Body of pancreas (tissue), 4 donors: ENCODE results near the gene CEACAM6. TPM values are rescaled to one million over a fixed set of nuclear protein-coding genes. Genes with fewer than 3 reads are reported as not detected.
"Not testable (repeated sequence)": the region's sequence is repeated elsewhere in the genome, so short reads cannot be mapped to it uniquely, and the experiment has no call there.

Experiments
- ATAC-seq: fragments of 150-250 bp; one replicate; pipeline ENCODE4 v1.9.1; 2016
- DNase-seq, 4 donors: peaks; one replicate each; pipeline ENCODE4 v3.0.0-alpha.2; 2019
- H3K27ac ChIP-seq, 4 donors: fragments of 200-600 bp; sonication (generic); 1 replicate in 3 of 4; 2 replicates in 1 of 4; pipeline versions ENCODE4 v1.5.1 to v1.6.1; 2016 to 2019; ENCODE audit warnings: mild to moderate bottlenecking in 1 of 4, mixed read lengths in 1 of 4, moderate library complexity in 1 of 4
- H3K27me3 ChIP-seq, 2 donors: fragments of 200-600 bp; sonication (generic); one replicate each; pipeline ENCODE4 v1.6.0; 2016; ENCODE audit warnings: mild to moderate bottlenecking in 1 of 2
- H3K36me3 ChIP-seq, 2 donors: fragments of 200-600 bp; sonication (generic); replicated peaks in 1 of 2; 2 replicates each; pipeline ENCODE4 v1.5.1; 2016; ENCODE audit warnings: low read depth in 2 of 2; ENCODE audit not compliant: insufficient read depth in 1 of 2
- H3K4me1 ChIP-seq: fragments of 200-600 bp; sonication (generic); one replicate; pipeline ENCODE4 v1.6.0; 2016
- H3K4me3 ChIP-seq, 2 donors: fragments of 200-600 bp; sonication (generic); 1 replicate in 1 of 2; 2 replicates in 1 of 2; pipeline ENCODE4 v1.5.1; 2016 to 2019
- H3K9me3 ChIP-seq, 3 donors: fragments of 200-600 bp; sonication (generic); 1 replicate in 2 of 3; 2 replicates in 1 of 3; pipeline ENCODE4 v1.5.1; 2016
- POLR2A ChIP-seq, 3 donors: fragments of 450-650 bp; IDR thresholded peaks; one replicate each; pipeline ENCODE4 v1.6.1; 2016; ENCODE audit warnings: antibody characterized with exemption in 3 of 3, mild to moderate bottlenecking in 2 of 3
- WGBS, 2 donors: methylation state at CpG; one replicate each; pipeline ENCODE4 v1.1.5; 2017; 5-methylcytosine and 5-hydroxymethylcytosine counted together
- intact Hi-C: fragments of 100-400 bp; cut with DNase I; formaldehyde crosslinking; loops from one replicate; pipeline ENCODE4 v1.15.1; 2023
- total RNA-seq, 2 donors: library from RNA; depleted of rRNA; stranded (reverse); fragments of >200 nt; gene quantifications; one replicate each; pipeline ENCODE4 v1.1.0, GENCODE V29; 2016
- TF ChIP-seq, protein P1 (sequence below), 7 experiments: fragments of 450-650 bp in 4 of 7; fragments of 200-600 bp in 3 of 7; sonication (generic) in 3 of 7; IDR thresholded peaks; one replicate each; pipeline ENCODE4 v1.5.1; 2016 to 2019; ENCODE audit warnings: antibody characterized with exemption in 7 of 7

The CEACAM6 gene
- total RNA-seq, 2 donors from 2014 or later: 3.0 to 27.0 TPM

DNA sequence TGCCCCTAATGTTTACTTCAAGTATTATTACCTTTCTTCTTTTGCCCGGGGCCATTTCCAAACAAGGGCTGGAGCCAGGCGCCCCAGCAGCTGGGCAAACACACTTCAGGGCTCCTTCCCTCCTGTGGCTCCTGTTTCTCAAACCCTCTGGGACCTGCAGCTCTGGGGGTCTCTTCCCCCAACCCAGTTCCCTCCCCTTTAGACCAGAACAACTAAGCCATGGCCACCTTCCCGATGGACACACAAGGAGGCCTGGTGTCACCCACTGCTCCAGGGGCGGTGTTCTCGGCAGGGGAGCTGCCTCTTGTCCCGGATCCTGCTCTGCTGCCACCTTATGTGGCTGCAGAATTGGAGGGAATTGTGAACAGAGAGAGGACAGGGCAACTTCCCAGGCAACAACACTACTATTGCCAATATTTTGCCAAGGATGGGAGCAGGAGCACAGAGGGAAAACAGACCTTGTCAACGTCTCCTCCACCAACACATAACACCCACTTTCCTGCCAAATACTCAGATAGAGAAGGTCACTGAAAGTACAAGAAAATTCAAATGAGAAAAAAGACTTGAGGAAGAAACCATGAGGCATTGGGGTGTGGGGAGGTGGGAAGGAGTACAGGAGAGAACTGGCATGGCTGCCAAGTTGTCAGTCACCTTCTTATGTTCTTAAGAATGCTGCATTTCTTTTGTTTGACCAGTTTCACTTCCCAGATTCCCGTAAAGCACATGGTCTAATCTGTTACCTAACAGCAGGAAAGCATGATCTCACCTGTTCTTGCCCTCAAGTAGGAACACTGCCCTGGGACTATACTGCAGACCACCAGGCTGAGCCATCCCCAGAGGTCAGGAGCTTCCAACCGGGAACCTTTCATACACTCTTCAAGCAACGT is 4.8 kb upstream of the CEACAM6 start:
- H3K4me3 ChIP-seq, H3K27me3 ChIP-seq, intact Hi-C loops, H3K36me3 ChIP-seq, H3K9me3 ChIP-seq: not testable (repeated sequence)
- TF ChIP-seq POLR2A (IDR thresholded peaks at IDR 0.05): peak in 2 of 3 donors; percentile 52 to 71
- TF ChIP-seq, protein P1, sequence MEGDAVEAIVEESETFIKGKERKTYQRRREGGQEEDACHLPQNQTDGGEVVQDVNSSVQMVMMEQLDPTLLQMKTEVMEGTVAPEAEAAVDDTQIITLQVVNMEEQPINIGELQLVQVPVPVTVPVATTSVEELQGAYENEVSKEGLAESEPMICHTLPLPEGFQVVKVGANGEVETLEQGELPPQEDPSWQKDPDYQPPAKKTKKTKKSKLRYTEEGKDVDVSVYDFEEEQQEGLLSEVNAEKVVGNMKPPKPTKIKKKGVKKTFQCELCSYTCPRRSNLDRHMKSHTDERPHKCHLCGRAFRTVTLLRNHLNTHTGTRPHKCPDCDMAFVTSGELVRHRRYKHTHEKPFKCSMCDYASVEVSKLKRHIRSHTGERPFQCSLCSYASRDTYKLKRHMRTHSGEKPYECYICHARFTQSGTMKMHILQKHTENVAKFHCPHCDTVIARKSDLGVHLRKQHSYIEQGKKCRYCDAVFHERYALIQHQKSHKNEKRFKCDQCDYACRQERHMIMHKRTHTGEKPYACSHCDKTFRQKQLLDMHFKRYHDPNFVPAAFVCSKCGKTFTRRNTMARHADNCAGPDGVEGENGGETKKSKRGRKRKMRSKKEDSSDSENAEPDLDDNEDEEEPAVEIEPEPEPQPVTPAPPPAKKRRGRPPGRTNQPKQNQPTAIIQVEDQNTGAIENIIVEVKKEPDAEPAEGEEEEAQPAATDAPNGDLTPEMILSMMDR (IDR thresholded peaks at IDR 0.05): peak in 1 of 7 experiments; percentile 1
- DNase-seq (peak; percentile 81 to 91 (median 90)), ATAC-seq (peak; percentile 86)
- Histone ChIP-seq H3K27ac (peak overlapping the region; percentile 90 to 96 (median 94)), H3K4me1 (peaks cover 39% of the 10 kb centered on the region)
- WGBS, 2 donors: 15 to 18% methylated on average over 4 to 9 of the region's 10 CpGs

DNA sequence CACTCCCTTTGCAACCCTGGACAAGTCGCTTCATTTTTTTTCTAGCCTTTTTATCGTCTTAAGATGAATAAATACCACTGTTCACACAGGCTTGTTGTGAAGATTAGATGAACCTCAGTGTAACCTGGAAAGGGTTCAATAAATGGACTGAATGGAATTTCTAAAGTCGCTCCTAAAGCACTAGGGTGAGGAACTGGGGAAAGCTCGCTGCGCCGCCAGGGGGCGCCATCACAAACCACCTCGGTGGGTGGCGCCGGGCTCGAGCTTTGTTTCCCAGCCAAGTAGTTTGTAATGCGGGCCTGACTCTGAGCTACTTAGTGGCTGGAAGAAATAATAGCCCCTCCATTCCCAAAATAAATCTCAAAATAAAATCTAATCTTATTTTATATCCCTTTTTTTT is 2.2 kb upstream of the CEACAM6 start:
- intact Hi-C loops: no loop called here

DNA sequence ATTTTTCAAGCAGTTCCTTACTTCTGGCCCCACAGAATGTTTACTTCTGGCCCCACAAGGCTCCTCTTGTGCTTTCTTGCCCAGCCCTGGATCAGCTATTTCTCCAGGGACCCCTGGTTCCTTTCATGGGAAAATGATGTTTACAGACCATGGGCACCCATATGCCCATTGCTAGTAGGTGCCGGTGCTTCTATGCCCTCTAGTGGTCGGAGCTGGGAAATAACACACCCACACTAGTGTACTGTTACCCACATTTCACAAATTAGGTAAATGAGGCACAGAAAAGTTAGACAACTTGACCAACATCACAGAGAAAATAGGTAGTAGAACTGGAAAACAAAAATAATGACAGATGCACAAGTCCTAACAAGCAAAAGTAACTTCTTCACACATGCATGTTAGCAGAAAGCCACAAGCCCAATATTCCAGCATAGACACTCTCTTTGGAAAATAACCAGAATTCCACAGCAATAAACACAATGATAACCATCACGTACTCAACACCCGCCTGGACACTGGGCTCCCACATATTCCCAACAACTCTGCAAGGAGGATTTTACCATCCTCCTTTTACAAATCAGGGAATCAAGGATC is 1.3 kb upstream of the CEACAM6 start:
- H3K27ac ChIP-seq: no peak overlapping the region
- peak; percentile 39 for ATAC-seq
- DNase-seq: peak; percentile 70 to 80 (median 70)
- no peaks in the 10 kb centered on the region for H3K36me3 ChIP-seq
- no peak overlapping the region for H3K4me3 ChIP-seq
- H3K9me3 ChIP-seq: no peaks in the 10 kb centered on the region
- intact Hi-C loops: no loop called here
- TF ChIP-seq, protein P1 (IDR thresholded peaks at IDR 0.05): peak; percentile 56 to 73 (median 61)
- TF ChIP-seq POLR2A (IDR thresholded peaks at IDR 0.05): no peak
- H3K4me1 ChIP-seq: peaks cover 31% of the 10 kb centered on the region
- 6 to 8% methylated on average over 4 of the region's 4 CpGs for WGBS, 2 donors
- no peaks in the 10 kb centered on the region for H3K27me3 ChIP-seq

More for the DNA sequence above, 2.2 kb upstream of the CEACAM6 start:
- peaks cover 39% of the 10 kb centered on the region for H3K4me1 ChIP-seq
- 5 to 6% methylated on average over 12 of the region's 12 CpGs for WGBS, 2 donors
- no peak overlapping the region for H3K27ac ChIP-seq
- TF ChIP-seq, protein P1 (IDR thresholded peaks at IDR 0.05): peak; percentile 54 to 78 (median 61)
- TF ChIP-seq POLR2A (IDR thresholded peaks at IDR 0.05): no peak
- H3K4me3 ChIP-seq: no peak overlapping the region
- DNase-seq (peak; percentile 64 to 75 (median 72)), ATAC-seq (peak; percentile 31)
- no peaks in the 10 kb centered on the region for H3K9me3 ChIP-seq
- no peaks in the 10 kb centered on the region for H3K27me3 ChIP-seq
- no peaks in the 10 kb centered on the region for H3K36me3 ChIP-seq

DNA sequence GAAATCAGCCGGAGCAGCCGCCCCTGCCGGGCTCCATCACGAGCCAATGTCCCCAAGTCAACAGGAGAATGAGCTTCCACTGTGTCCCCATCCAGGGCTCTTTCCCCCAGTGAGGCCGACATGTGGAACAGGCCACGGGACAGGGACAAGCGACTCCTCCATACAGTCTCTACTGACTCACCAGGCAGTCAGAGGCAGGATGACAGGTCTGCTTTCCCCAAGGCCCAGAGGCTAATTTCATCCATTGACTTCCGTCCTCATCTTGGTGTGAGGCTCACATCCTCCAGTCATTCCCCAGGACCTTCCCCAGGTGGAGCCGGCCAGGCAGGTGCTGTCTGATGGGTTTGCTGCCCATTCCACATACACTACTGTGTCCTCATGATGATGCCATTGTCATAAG is 3.5 kb downstream of the CEACAM6 start:
- H3K27ac ChIP-seq: no peak overlapping the region
- no peaks in the 10 kb centered on the region for H3K4me1 ChIP-seq
- TF ChIP-seq, protein P1 (IDR thresholded peaks at IDR 0.05): no peak
- no peak for TF ChIP-seq POLR2A (IDR thresholded peaks at IDR 0.05)
- 69 to 84% methylated on average over 5 to 9 of the region's 9 CpGs for WGBS, 2 donors
- H3K36me3 ChIP-seq: no peaks in the 10 kb centered on the region
- intact Hi-C loops: no loop called here
- no peaks in the 10 kb centered on the region for H3K27me3 ChIP-seq
- H3K4me3 ChIP-seq: no peak overlapping the region
- no peaks in the 10 kb centered on the region for H3K9me3 ChIP-seq
- no peak for DNase-seq
- no peak for ATAC-seq
